Activated CD4-positive, alpha-beta T cell treated with anti-CD3 and anti-CD28 coated beads, Interleukin-2, amount 50 U/mL, for 16 hours (primary cell): ENCODE data around the gene INTS6.

Experiments
- DNase-seq: peaks from one replicate; pipeline ENCODE4 v3.0.0-alpha.2; 2020

Gene INTS6

DNA sequence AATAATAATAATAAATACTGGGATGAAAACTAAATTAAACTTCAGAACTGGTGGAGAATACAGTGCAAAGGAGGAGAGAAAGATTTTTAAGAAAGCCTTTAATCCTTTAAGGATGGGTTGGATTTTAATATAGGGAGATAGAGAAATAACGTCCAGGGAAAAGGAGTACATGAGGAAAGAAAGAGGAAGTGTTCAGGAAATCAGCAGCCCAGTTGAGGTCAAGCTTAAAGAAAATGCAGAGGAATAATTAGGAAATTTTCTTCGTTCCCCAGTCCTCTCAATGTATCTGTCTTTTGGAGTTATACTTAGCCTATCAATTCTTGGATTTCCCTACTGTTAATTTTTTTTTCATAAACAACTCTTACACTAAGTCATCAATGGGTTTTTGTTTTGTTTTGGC lies 47.7 kb downstream of the INTS6 start:
- DNase-seq: no peak

DNA sequence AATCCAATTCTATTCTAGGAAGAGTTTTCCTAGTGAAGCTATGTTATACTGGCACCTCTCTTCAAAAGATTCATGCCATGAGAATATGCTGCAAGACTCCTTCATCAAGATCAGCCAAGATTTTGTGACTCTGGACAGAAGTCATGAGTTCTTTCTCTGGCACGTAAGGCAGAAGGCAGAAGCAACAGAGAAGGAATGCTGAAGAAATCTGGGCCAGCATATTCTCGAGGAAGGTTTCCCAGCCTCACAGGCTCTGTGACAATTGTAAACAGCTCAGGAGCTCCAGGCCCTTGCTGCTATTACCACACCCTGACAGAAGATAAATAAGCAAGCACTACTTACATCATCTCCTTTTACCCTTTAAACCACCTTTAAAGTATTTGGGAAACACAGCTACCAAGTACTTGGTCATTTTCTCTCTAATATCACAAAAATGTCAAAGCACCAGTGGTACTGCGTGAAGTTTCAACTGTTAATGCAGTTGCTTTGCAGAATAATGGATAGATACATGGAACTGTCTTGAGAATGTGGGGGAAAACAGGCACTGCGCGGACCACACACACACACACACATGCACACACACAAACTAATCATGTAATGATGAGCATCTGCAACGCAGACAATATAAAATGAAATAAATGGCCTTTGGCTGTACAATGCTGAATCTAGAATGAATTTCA lies 55.4 kb downstream of the INTS6 start:
- DNase-seq: no peak

DNA sequence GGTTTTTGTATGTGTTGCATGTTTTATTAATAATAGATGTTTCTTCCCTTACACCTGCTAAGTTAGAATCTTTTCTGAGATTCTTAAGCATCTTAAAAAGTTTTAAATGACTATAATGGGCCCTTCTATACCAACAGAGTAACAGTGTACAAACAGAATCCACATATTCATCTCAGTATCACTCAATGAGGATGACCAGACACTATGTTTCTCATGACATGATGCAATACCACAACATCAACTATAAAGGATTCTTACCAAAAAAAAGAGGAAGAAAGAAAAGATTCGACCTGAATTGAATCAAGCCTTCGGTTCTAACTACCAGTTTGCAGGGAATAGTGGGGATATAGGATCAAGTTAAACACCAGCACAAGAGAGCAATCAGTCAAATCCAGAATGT lies 56.5 kb downstream of the INTS6 start:
- peak; percentile 24 for DNase-seq

DNA sequence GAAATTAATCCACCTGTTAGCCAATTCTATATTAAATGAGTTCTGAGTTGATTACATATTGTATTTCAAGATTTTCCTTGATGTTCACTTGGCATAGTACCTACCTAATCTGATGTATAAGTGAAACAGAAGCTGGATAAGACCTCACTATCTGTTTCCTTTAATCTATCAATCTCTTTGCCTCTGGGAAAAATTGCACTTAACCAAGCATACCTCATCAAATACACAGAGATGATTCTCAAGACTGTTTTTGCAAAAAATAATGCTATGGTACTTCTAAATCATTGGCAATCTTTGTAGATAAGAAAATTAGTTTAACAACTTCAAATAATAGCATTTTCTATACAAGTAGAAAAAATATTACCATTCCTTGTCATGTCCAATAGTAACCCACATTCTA lies 58.1 kb downstream of the INTS6 start:
- DNase-seq: no peak

DNA sequence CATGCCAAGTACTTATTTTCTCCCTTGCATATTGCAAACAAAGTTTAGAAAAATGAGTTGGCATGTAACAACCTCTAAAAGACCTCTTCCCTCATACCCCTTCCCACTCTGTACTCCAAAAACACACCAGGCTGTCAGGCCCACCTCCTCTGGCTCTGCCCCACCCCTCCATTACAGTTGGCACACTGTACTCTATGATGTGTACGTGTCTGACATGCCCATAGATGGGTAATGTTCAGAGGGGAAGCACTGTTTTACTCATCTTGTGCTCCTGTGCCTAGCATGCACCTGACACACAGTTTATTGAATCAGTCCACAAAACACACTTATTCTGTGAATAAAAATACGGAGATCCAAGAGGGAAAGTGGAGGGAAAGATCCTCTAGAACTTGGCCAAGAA lies 67.7 kb downstream of the INTS6 start:
- peak; percentile 13 for DNase-seq

DNA sequence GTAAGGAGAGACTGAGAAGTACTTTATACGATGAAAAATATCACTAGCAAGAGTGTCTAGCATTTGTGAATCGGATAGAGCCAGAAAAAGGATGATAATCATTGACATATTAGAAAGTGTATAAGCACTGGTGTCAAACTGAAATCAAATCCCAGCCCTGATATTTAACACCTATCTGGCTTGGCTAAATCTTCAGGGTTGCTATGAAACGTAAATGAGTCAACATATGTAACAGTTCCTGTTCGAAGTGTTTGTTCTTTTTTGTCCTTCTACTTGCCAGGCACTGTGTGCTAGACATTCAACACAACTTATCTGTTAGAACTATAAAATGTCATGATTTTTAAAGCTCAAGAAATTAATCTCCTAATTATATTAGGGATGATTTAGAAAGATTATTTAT lies 72.6 kb downstream of the INTS6 start:
- DNase-seq: no peak

DNA sequence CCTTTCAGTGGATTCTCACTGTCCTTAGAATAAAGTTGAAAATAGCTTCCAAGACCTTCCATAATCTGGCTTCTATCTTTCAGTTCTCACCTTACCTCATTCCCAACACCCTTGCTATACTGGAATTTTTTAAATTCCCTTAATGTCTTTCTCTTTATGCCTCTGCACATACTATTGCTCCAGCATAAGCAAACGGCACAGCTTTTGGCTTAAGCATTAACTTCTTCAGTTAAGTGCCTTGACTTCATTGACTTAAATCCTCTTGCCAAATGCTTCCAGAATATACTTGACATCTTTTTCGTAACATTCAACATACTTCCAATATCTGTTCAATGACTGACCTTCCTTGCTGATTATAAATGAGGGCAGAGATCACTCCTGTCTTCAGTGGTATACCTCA lies 79.4 kb downstream of the INTS6 start:
- no peak for DNase-seq

DNA sequence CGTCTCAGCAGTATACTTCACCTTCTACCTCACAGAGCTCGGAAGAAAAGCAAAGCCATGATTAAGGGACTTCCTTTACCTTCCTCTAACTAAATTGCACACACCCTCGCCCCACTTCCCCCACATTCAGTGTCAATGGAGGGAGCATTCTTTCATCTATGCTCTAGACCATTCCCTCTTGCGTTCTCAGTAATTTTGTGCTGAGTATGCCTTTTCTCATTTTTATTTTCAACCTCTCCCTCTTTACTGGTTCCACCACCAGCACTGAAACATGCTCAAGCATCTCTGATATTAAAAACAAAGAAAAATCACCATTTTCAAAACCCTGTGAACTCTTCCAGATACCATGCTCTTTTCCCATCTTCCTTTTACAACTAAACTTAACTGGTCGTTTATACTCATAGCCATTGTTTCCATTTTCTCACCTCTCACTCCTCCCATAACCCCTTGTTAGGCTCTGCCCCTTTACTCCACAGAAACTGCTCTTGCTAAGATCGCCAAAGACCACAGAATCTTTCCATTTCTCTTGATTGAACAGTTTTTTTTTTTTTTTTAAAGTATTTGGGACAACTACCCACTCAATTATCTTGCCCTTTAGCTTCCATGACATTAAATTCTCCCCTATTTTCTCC lies 81.0 kb downstream of the INTS6 start:
- DNase-seq: no peak

DNA sequence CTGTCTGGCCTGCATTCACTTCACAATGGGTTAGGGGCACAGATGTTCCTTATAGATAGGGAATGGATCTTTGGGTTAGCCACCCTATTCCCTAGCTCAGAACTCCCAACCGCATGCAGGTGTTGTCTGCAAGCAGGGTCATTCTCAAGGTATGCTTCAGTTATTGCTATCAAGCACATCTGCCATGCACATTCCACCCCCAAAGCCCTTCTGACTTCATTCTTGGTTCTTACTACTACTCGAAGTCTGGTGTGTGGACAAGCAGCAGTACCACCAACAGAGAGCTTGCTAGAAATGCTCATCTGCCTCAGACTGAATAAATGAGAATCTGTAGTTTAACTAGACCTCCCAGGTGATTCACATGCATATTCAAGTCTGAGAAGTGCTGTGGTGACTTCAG lies 82.0 kb downstream of the INTS6 start:
- no peak for DNase-seq

DNA sequence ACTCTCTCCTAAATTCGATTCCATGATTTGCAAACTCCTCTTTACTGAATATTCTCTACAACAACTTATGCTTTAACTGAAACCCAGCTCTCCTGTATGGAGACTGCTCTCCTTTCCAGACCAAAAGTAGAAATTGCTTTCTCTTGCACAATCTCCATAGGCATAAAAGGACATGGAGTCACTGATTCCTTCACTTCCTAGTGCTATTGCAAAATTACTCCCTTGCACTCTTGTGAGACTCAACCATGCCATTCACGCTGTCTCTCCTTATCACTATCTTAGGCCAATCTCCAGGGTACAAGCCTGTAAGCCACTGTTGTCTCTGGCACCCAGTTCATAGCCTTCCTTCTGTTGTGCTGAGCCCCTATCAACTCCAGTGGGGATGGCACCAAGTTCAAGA lies 82.7 kb downstream of the INTS6 start:
- DNase-seq: no peak

DNA sequence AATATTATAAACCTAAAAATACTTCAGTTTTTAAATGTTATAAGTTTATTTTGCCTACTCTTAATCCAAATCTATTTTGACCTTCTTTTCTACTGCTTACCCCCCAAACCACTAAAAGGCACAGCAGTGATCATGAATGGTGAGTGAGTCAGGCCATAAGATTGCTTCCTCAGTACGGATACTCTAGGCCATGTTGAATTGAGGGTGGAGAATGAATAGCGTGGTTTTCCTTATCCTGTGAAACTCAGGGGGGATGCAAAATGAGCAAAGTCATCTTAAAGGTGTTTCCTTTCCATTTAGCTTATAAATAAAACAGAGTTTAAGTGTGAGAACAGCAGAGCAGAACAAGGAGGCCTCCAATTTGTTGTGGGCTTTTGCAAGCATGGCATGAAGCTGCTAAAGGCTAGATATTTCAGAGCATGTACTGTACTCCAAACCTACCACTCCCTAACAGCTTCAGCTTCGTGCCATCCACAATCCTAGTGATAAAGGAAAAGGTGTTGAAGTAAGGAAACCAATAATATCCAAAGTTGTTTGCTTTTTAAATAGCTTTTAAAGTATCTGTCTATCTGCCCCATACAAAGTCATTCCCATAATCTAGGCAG lies 88.3 kb downstream of the INTS6 start:
- no peak for DNase-seq

DNA sequence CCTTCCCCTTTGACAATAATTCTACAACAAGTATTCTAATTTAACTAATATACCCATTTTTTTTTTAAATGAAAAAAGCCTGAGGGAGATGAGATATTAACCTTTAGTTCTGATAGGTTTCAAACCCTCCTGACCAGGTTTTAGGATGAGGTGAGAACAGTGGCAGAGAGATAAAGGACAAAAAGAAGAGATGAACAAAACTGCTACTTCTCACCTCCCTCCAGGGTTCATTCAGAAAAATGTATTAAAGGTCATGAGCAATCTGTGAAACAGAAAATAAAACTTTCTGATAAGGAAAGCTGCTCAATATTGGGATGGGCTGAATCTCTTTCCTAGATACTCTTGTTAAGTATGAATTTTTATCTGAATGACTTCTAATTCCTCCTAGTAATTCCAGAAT lies 89.2 kb downstream of the INTS6 start:
- no peak for DNase-seq

DNA sequence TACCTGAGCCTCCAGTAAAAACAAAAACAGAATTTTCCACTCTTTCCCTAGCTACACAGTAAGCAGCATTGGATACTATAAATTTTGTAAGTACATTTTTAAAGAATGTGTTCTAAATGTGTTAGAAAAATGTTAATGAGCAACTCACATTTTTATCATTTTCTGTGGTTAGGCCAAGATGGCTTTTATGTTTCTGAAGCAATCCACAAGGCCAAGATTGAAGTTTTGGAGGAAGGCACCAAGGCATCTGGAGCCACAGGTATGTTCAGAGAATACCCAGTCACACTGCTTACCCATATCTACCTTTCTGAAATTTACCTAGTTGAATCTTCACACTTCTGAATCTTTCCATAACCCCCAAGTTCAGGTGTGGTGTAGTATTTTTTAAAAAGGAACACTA lies 91.7 kb downstream of the INTS6 start:
- DNase-seq: no peak

DNA sequence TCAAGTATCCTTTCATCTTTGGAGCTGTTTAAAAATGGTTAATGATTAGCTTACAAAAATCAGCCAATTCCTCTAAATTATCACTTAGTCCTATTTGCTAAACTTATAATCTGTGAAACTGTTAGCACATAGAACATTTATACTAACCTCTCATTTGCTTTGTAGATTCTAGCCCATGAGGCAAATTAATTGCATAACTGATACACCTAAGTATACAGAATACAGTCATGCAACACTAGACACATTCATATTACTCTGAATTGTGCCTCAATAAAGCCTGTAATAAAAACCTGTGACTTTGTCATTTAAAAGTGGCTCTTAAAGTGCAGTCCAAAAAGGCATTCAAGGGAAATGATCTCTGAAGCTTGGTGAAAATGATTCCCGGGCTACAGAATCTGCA lies 92.3 kb downstream of the INTS6 start:
- no peak for DNase-seq

DNA sequence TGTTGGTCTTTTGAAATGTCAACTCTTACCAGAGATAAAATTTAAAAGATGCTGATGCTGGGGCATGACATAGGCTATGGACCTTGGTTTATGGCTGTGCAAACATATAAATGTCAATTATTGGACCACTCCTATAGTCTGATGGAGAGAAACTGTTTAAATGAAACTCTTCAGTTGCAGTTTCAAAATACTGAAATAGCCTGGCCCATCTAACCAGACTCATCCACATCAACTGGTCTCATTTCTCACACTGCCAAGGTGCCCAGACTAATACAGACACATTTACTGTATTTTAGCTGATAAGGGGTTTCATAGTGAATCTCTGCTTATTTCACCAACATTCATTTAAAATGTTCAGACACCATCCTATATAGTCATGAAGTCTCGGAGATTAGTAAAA lies 93.5 kb downstream of the INTS6 start:
- no peak for DNase-seq

DNA sequence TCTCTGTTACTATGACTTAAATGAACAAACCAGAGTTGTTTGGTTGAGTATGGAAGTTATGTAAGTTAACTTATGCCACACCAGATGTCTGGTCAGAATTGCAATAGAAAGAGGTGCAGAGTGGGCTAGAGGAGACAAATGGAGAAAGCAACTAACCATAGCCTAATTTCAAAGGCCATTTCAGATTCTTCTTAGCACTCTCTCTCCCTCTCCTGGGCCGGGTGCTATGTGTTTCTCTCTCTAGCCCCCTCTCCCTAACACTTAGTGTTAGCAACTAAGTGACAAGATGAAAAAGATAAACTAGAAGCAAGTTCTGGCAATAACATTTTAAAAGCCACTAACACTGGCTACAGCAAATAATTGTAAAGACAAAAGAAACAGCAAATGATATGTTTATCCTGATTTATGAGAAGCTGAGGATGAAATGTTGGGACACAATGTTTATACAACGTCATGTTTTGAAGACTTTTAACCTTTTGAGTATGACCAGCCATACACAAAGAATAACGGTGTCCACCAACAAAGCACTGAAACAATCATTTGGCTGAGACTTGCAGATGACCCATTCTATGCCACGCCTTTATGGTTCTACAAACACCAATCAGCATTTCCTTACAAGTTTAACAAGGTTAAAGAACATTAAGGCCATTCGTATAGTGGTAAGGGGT lies 94.8 kb downstream of the INTS6 start:
- DNase-seq: no peak

DNA sequence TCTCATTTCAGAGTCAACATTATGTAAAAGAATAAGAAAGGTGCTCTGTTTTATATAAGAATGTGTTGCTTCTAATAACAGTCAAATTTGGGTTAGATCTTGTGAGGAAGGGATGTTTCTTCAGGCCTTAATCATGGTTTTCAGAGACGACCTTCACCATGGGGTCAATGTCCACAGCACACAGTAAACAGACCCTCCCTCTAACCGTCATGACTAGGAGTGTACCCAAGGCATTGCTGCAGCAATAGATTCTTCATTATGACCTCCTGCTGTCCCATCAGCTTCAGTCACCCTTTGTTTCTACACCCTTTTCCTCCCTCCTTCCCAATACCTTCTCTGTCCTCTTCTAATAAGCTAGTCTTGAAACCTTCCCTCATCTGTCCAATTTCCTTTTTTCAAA lies 97.6 kb downstream of the INTS6 start:
- DNase-seq: no peak

DNA sequence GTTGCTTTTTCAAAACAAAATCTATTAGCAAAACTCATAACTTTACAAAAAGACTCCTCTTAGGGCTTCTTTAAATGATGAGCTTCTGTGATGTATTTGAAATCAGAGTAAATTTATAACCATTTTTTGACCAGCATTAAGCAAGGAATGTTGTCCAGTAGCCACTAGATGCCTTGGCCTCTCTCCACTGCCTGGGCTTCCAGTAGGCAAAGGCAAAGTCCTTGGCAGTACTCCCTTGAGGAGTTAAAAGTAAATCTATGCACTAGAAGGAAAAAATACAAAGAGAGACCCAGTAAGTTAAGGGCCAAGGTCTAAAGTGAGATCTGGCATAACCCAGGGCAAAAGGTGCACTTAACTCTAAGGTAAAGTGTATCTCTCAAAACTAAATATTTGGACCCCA lies 103.8 kb downstream of the INTS6 start:
- no peak for DNase-seq

DNA sequence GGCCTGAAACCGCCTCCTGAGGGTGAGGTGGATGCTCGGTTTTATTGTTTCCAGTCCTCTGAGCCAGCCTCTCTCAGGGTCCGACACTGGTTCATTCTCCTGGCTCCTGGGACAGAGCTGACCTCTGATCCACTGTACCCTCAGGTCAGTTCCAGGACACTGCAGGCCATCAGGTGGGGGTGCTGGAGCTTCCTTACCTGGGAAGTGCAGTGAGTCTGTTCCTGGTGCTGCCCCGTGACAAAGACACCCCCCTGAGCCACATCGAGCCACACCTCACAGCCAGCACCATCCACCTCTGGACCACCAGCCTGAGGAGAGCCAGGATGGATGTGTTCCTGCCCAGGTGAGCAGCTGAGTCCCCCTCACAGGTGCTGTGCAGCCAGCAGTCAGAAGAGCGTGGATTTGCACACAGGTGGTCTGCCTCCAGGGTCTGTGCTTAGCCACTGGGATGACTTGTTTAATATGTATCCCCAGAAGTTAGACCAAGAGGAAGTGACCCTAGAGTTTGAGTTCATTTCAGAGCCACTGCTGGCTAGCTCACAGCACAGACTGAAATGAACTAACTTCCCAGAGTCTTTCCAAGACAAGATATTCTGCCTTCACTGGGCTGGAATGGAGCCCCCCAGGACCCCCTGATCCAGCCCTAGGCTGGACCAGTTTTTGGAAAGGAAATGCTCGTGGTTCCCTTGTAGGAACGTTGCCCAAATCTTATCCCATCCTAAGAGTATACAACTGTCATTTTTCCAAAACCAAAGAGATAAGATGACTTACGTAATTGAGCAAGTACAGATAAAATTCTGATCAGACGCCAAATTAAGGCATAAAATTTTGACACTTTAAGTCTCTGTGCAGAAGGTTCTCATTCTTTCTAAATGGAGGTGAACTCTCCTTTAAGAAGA lies 104.5 kb downstream of the INTS6 start:
- DNase-seq: no peak

DNA sequence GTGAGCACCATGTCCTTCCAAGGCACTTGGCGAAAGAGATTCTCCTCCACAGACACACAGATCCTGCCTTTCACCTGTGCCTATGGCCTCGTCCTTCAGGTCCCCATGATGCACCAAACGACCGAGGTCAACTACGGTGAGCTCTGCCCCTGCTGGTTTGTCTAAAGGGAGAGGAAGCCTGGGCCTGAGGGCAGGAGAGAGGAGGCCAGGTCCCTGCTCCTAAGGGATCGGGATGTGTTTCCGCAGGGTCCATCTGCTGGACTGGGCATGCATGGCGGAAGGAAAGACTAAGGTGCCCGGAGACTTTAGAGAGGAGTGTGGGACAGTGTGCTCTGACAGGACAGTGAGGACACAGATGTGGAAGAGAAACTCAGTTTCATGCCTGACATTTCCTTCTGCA lies 105.7 kb downstream of the INTS6 start:
- no peak for DNase-seq

DNA sequence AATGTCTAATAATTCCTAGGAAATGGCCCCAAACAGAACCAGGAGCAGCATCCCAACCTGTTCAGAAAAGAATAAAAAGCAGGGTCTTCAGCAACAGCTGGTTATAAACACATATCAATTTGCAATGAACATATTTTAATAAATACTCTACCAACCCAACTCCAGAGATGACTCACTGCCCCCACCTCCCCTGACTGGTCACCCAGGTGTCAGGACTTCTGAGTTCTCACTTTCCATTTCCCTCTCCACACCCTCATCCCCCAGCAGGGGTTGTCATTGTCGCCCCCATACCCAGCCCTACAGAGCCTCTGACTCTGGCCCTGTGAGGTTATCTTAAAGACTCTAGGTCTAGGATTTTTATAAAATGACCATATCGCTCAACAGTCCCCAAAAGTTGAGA lies 106.4 kb downstream of the INTS6 start:
- no peak for DNase-seq

DNA sequence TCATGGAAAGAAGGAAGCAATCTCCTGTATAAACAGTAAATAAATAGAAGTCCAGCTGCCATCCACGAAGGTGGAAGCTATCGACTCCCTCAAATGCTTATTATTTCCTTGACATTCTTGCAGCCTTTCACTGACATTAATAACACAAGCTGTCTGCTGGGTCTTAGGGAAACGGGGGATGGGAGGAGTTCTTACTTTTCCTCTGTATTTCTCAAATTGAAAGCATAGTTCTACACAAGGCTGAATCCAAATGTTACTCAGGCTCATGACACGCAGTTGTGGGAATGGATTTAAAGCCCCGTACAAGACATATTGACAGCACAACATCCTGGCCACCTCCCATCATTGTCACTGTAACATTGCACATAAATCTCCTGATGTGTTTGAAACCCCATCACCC lies 109.4 kb downstream of the INTS6 start:
- DNase-seq: no peak

DNA sequence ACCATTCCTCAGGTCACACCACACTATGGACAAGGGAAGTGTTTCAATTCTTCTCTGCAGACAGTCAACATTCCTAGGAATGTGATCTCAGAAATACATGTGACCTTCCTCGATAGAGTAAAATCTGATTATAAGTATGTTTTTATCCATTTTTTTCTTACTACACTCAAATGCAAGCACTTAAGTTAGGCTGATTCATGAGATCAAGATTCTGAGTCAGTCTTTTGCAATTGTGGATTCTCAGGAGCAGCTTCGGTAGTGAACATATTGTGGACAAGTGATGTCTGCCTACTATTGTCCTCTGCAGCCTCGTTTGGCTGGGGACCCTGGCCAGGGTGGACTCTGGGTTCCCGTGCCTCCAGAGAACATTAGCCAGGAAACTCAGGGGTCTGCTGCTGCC lies 110.1 kb downstream of the INTS6 start:
- no peak for DNase-seq
